ENCODE results near the gene STEAP1. TPM values are rescaled to one million over a fixed set of nuclear protein-coding genes. Genes with fewer than 3 reads are reported as not detected.

STEAP1 gene
- total and polyA plus RNA-seq, 9 of the 15 experiments (the other 6 are each of a cell fraction or from before 2014, with no cell fraction given): 2.7 to 6.8 (median 5.1) TPM

GRCh38 chr7:90188281-90188680 is 34.0 kb downstream of the STEAP1 start:
- BruUV-seq (replicated peaks): no TSS peak
- FAIRE-seq: no peak
- no peaks in the 10 kb centered on the region for H3K36me3 ChIP-seq (ENCODE audit: control insufficient read depth, insufficient read depth, low read length)
- ChIA-PET CTCF (ENCODE audit: low intra/inter-chr PET ratio) (no interaction called here), POLR2A (no interaction called here)
- no peaks in the 10 kb centered on the region for H3K9me3 ChIP-seq (replicated peaks; ENCODE audit: control insufficient read depth, insufficient read depth, low read depth, low read length)
- 2% methylated on average over 2 of the region's 2 CpGs for WGBS (ENCODE audit: insufficient coverage, low coverage, missing lambda C conversion rate)
- no peak overlapping the region for H3K27ac ChIP-seq (ENCODE audit: extremely low read depth, low read depth, low read length)
- intact Hi-C loops (cut with micrococcal nuclease): no loop called here
- no peaks in the 10 kb centered on the region for H3K27me3 ChIP-seq (ENCODE audit: control insufficient read depth in 2 of 2, insufficient read depth in 2 of 2, low read length in 2 of 2)
- no peak overlapping the region for H2AFZ ChIP-seq (ENCODE audit: low read depth, low read length)
- no peaks in the 10 kb centered on the region for H3K9me1 ChIP-seq (ENCODE audit: control insufficient read depth, insufficient read depth, low read length)
- H4K20me1 ChIP-seq (replicated peaks; ENCODE audit: control insufficient read depth, insufficient read depth, low read length): no peaks in the 10 kb centered on the region
- no peaks in the 10 kb centered on the region for H3K79me2 ChIP-seq (ENCODE audit: control insufficient read depth, insufficient read depth, low read length)
- ATAC-seq: no peak
- no peak overlapping the region for H3K9ac ChIP-seq (ENCODE audit: insufficient read depth in 1 of 2, low read depth in 2 of 2, low read length in 2 of 2)
- H3K4me1 ChIP-seq (replicated peaks in 1 of 2; ENCODE audit: control insufficient read depth in 2 of 2, insufficient read depth in 2 of 2, low read length in 2 of 2): no peaks in the 10 kb centered on the region
- in situ Hi-C loops (cut with MboI): no loop called here
- no peak overlapping the region for H3K4me2 ChIP-seq (ENCODE audit: insufficient read depth, low read length)
- no peak overlapping the region for H3K4me3 ChIP-seq
- DNase-seq (ENCODE audit: extremely low read depth in 1 of 4, low spot score in 3 of 4): no peak
- TF ChIP-seq NCOA2 (IDR thresholded peaks at IDR 0.05; ENCODE audit: partially characterized antibody in 2 of 2) (no peak), EP300 (IDR thresholded peaks at IDR 0.05; ENCODE audit: low read length) (no peak), DNMT1 (IDR thresholded peaks at IDR 0.05) (no peak), ZNF77 (CRISPR knock-in tag; IDR thresholded peaks at IDR 0.05) (no peak), E2F3 (CRISPR knock-in tag; IDR thresholded peaks at IDR 0.05) (no peak), HDAC3 (IDR thresholded peaks at IDR 0.05; ENCODE audit: borderline replicate concordance, partially characterized antibody) (no peak), ZNF41 (CRISPR knock-in tag; conservative IDR thresholded peaks at IDR 0.05) (no peak), MNT (conservative IDR thresholded peaks at IDR 0.05) (no peak), ILK (tag; IDR thresholded peaks at IDR 0.05; ENCODE audit: borderline replicate concordance, low read depth) (no peak), YY1 (IDR thresholded peaks at IDR 0.05; ENCODE audit: borderline replicate concordance in 1 of 3, control insufficient read depth in 1 of 3, extremely low read depth in 1 of 3, insufficient read depth in 3 of 3, insufficient read length in 1 of 3, insufficient replicate concordance in 2 of 3, low read depth in 1 of 3, low read length in 2 of 3) (no peak), ZNF780A (CRISPR knock-in tag; IDR thresholded peaks at IDR 0.05) (no peak), ZC3H4 (CRISPR knock-in tag; IDR thresholded peaks at IDR 0.05; ENCODE audit: borderline replicate concordance) (no peak)
- TF ChIP-seq, protein P1, sequence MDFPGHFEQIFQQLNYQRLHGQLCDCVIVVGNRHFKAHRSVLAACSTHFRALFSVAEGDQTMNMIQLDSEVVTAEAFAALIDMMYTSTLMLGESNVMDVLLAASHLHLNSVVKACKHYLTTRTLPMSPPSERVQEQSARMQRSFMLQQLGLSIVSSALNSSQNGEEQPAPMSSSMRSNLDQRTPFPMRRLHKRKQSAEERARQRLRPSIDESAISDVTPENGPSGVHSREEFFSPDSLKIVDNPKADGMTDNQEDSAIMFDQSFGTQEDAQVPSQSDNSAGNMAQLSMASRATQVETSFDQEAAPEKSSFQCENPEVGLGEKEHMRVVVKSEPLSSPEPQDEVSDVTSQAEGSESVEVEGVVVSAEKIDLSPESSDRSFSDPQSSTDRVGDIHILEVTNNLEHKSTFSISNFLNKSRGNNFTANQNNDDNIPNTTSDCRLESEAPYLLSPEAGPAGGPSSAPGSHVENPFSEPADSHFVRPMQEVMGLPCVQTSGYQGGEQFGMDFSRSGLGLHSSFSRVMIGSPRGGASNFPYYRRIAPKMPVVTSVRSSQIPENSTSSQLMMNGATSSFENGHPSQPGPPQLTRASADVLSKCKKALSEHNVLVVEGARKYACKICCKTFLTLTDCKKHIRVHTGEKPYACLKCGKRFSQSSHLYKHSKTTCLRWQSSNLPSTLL (IDR thresholded peaks at IDR 0.05): no peak
- TF ChIP-seq, protein P2, sequence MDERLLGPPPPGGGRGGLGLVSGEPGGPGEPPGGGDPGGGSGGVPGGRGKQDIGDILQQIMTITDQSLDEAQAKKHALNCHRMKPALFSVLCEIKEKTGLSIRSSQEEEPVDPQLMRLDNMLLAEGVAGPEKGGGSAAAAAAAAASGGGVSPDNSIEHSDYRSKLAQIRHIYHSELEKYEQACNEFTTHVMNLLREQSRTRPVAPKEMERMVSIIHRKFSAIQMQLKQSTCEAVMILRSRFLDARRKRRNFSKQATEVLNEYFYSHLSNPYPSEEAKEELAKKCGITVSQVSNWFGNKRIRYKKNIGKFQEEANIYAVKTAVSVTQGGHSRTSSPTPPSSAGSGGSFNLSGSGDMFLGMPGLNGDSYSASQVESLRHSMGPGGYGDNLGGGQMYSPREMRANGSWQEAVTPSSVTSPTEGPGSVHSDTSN (CRISPR knock-in tag; IDR thresholded peaks at IDR 0.05; ENCODE audit: low read depth): no peak
- TF ChIP-seq, protein P2 (tag; conservative IDR thresholded peaks at IDR 0.05; ENCODE audit: low read depth): no peak
